Activated CD8-positive, alpha-beta memory T cell treated with anti-CD3 and anti-CD28 coated beads, Interleukin-2, amount 10 ng/mL, durations not matched to agents 7 days and 5 days (primary cell): ENCODE measurements around the gene NSD1. TPM values are rescaled to one million over a fixed set of nuclear protein-coding genes. Genes with fewer than 3 reads are reported as not detected.

Source experiments
- ATAC-seq: fragments of 150-1000 bp; cut with Tn5 transposase; one replicate; pipeline ENCODE4 v1.10.0; 2021; ENCODE audit warnings: moderate library complexity
- CTCF ChIA-PET: fragments of 350-600 bp; sonication (Branson Sonifier 250); formaldehyde crosslinking; loops from one replicate; lab custom pipeline; 2021; ENCODE audit warnings: antibody characterized with exemption; lab: Charles Lee
- DNase-seq: peaks from one replicate; pipeline ENCODE4 v3.0.0-alpha.2; 2020
- H3K27ac Mint-ChIP-seq: one replicate; pipeline ENCODE4 v1.8.0; 2021; ENCODE audit warnings: mild to moderate bottlenecking, mixed read lengths
- H3K27me3 Mint-ChIP-seq: one replicate; pipeline ENCODE4 v1.8.0; 2021; ENCODE audit warnings: mixed read lengths
- H3K36me3 Mint-ChIP-seq: one replicate; pipeline ENCODE4 v1.8.0; 2021; ENCODE audit warnings: mild to moderate bottlenecking, mixed read lengths
- H3K4me1 Mint-ChIP-seq: one replicate; pipeline ENCODE4 v1.8.0; 2021; ENCODE audit warnings: mixed read lengths
- H3K4me3 Mint-ChIP-seq: one replicate; pipeline ENCODE4 v1.8.0; 2021; ENCODE audit warnings: mild to moderate bottlenecking, moderate library complexity, mixed read lengths
- H3K9me3 Mint-ChIP-seq: one replicate; pipeline ENCODE4 v1.8.0; 2022; ENCODE audit warnings: low read depth, mixed read lengths
- total RNA-seq, 2 experiments: library from RNA; stranded (reverse); gene quantifications; one replicate each; pipeline ENCODE4 v1.2.3, GENCODE V29; 2021

NSD1 gene
- total RNA-seq, 2 experiments from 2014 or later: 94.6 to 114 TPM

DNA sequence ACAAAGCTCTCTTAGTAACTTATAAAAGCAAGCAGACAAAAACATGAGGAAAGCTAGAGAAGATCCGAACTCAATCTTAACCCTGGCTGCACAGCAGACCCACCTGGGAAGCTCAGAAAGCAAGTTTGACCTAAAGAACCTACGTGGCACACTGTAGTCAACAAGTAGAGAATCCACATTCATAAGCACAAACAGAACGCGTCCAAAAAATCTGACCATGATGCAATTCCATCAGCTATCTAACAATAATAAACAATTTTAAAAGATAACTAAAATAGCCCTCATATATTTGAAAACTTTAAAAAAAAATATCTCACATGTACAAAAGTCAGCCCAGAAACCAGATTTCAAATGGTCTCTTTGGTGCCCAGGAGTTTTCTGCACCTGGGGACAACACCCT lies 213.2 kb downstream of the NSD1 start:
- Mint-ChIP-seq H3K4me1 (peaks cover 48% of the 10 kb centered on the region), H3K27me3 (no peaks in the 10 kb centered on the region), H3K4me3 (peak overlapping the region; percentile 26), H3K27ac (no peak overlapping the region), H3K9me3 (no peaks in the 10 kb centered on the region), H3K36me3 (peaks cover 35% of the 10 kb centered on the region)
- no peak for ATAC-seq
- CTCF ChIA-PET: interaction anchor here (1.0 to 3.4 kb wide), 6 partner anchors 10 to 44 kb away, joined by 3 to 17 read pairs (median 6); partner anchors contain the start of gene RGS14
- no peak for DNase-seq

DNA sequence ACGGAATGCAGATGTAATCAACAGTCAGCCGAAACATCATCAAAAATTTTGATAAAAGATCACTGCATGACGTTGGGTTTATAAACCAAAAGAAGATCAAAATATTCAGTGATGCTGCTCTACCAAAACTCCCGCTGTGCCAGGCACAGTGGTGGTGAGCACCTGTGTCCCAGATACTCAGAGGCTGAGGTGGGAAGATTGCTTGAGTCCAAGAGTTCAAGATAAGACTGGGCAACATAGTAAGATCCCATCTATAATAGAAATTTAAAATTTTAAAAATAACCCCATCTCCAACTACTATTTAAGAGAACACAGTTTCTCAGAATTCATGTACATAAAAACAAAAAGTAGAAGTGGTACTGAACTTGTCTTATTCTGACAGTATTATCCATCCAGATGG lies 214.1 kb downstream of the NSD1 start:
- DNase-seq (no peak), ATAC-seq (no peak)
- Mint-ChIP-seq H3K27me3 (no peaks in the 10 kb centered on the region), H3K9me3 (no peaks in the 10 kb centered on the region), H3K4me3 (peak overlapping the region; percentile 26), H3K36me3 (peaks cover 34% of the 10 kb centered on the region), H3K4me1 (peaks cover 52% of the 10 kb centered on the region), H3K27ac (no peak overlapping the region)
- CTCF ChIA-PET: interaction anchor here (2.3 to 3.4 kb wide), 3 partner anchors 9 to 38 kb away, joined by 8 to 17 read pairs (median 9); partner anchors contain the start of gene RGS14

DNA sequence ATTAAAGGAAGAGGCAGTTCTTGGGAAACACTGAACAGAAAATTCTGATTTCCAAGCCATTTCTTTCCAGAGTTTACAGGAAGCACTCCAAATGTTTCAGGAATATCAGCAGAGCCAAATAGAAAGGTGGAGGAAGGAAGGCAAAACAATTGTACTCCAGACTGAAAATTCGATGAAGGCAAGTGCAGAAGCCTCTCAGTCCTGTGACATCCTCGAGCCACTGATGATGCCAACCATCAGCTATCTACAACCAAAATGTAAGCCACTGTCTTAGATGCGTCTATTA lies 215.7 kb downstream of the NSD1 start:
- H3K36me3 Mint-ChIP-seq: peaks cover 28% of the 10 kb centered on the region
- H3K4me1 Mint-ChIP-seq: peaks cover 50% of the 10 kb centered on the region
- DNase-seq (no peak), ATAC-seq (no peak)
- H3K27me3 Mint-ChIP-seq: no peaks in the 10 kb centered on the region
- no peaks in the 10 kb centered on the region for H3K9me3 Mint-ChIP-seq
- CTCF ChIA-PET: interaction anchor here (0.6 to 4.0 kb wide), 13 partner anchors 12 to 235 kb away, joined by 3 to 28 read pairs (median 3); partner anchors contain the start of genes PRELID1 and RAB24
- H3K4me3 Mint-ChIP-seq: peak overlapping the region; percentile 38
- no peak overlapping the region for H3K27ac Mint-ChIP-seq

DNA sequence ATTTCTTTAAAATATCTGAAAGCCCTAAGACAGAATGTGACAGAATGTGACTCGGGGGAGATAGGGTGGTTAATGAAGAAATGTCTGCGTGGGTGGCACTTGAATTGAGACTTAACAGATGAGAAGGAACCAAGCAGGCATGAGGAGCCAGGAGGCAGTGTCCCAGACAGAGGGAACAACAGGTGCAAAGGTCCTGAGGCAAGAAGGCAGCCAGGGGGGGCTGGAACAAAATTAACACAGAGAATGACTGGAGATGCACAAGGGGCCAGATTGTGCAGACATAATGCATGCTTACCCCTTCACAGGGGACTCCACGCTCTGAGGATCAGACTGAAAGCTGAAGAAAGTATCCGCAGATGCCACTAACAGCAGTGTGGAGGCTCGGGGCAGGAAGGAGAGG lies 216.2 kb downstream of the NSD1 start:
- CTCF ChIA-PET: interaction anchor here (0.9 to 4.0 kb wide), 7 partner anchors 20 to 236 kb away, joined by 3 to 28 read pairs (median 14); partner anchors contain the start of genes PRELID1 and RAB24
- Mint-ChIP-seq H3K36me3 (peaks cover 31% of the 10 kb centered on the region), H3K27ac (peak overlapping the region; percentile 11), H3K9me3 (no peaks in the 10 kb centered on the region), H3K4me3 (peak overlapping the region; percentile 98), H3K27me3 (no peaks in the 10 kb centered on the region), H3K4me1 (peaks cover 54% of the 10 kb centered on the region)
- no peak for ATAC-seq
- DNase-seq: no peak

Other genes starting within 250 kb of the NSD1 start
- gene HK3, start 234.4 kb upstream of the NSD1 start, total RNA-seq: not detected
- gene UIMC1, start 127.0 kb upstream of the NSD1 start, total RNA-seq: 10 to 100 TPM; 50.1 to 56.0 TPM
- gene ZNF346, start 111.1 kb upstream of the NSD1 start, total RNA-seq: 10 to 100 TPM; 28.8 to 31.2 TPM
- 1 to 10 TPM in 1 of 2 experiments, under 1 TPM in 1; 0.29 to 1.1 TPM for gene FGFR4, start 46.9 kb upstream of the NSD1 start, total RNA-seq
- 10 to 100 TPM; 40.5 to 50.8 TPM for gene RAB24, start 169.9 kb downstream of the NSD1 start, total RNA-seq
- 100 to 1,000 TPM; 173 to 228 TPM for gene PRELID1, start 170.0 kb downstream of the NSD1 start, total RNA-seq
- gene MXD3, start 178.1 kb downstream of the NSD1 start, total RNA-seq: 100 to 1,000 TPM in 1 of 2 experiments, 10 to 100 TPM in 1; 60.2 to 117 TPM
- 100 to 1,000 TPM; 133 to 140 TPM for gene LMAN2, start 217.9 kb downstream of the NSD1 start, total RNA-seq
- 10 to 100 TPM; 52.3 to 93.0 TPM for gene RGS14, start 224.2 kb downstream of the NSD1 start, total RNA-seq